H1 (cell line): Measurements from ENCODE around the gene CST1. TPM values are rescaled to one million over a fixed set of nuclear protein-coding genes. Genes with fewer than 3 reads are reported as not detected.
"Not testable (repeated sequence)": the region's sequence is repeated elsewhere in the genome, so short reads cannot be mapped to it uniquely, and the experiment has no call there.

Experiments
- CTCF ChIA-PET: fragments of 300-600 bp; sonication (Branson Sonifier 250); formaldehyde crosslinking; loops from one replicate; lab custom pipeline; 2021; ENCODE audit not compliant: partially characterized antibody; lab: Charles Lee
- POLR2A ChIA-PET: fragments of 300-600 bp; sonication (Branson Sonifier 250); formaldehyde crosslinking; loops from one replicate; lab custom pipeline; 2021; ENCODE audit warnings: inconsistent platforms; ENCODE audit not compliant: partially characterized antibody; lab: Charles Lee
- DNase-seq, 2 experiments: peaks; one replicate each; pipeline versions ENCODE4 v3.0.0 to v3.0.0-alpha.2; 2010 to 2022; ENCODE audit warnings: low spot score in 2 of 2, low read depth in 1 of 2, mixed read lengths in 1 of 2
- FAIRE-seq: peaks from 2 replicates; lab custom pipeline; 2011; peaks lifted over from hg19 to GRCh38; lab: Jason Lieb, UNC
- H2AFZ ChIP-seq: 2 replicates; pipeline ENCODE4 v1.8.1; 2012; ENCODE audit warnings: low read length, inconsistent platforms
- H2AK5ac ChIP-seq: 2 replicates; pipeline ENCODE4 v1.6.1; 2013; ENCODE audit warnings: low read depth, low read length
- H2BK120ac ChIP-seq: replicated peaks from 2 replicates; pipeline ENCODE3; 2013; ENCODE audit warnings: low read depth, low read length, inconsistent platforms
- H2BK12ac ChIP-seq: 2 replicates; pipeline ENCODE4 v1.6.1; 2013; ENCODE audit warnings: low read depth, low read length
- H2BK15ac ChIP-seq: 2 replicates; pipeline ENCODE4 v1.6.1; 2013; ENCODE audit warnings: low read length
- H2BK20ac ChIP-seq: 2 replicates; pipeline ENCODE4 v1.6.1; 2013; ENCODE audit warnings: low read length
- H2BK5ac ChIP-seq: 2 replicates; pipeline ENCODE4 v1.6.1; 2013; ENCODE audit warnings: low read depth, low read length
- H3K14ac ChIP-seq: 2 replicates; pipeline ENCODE4 v1.6.1; 2013; ENCODE audit warnings: inconsistent platforms; ENCODE audit not compliant: insufficient read length
- H3K18ac ChIP-seq: 2 replicates; pipeline ENCODE4 v1.6.1; 2013; ENCODE audit warnings: low read length; ENCODE audit errors: extremely low read depth
- H3K23ac ChIP-seq: 2 replicates; pipeline ENCODE4 v1.6.1; 2013; ENCODE audit warnings: inconsistent platforms; ENCODE audit not compliant: insufficient read length
- H3K23me2 ChIP-seq: 2 replicates; pipeline ENCODE4 v1.6.1; 2013; ENCODE audit warnings: low read depth, low read length
- H3K27ac ChIP-seq: 2 replicates; pipeline ENCODE4 v1.6.1; 2011; ENCODE audit warnings: low read depth, low read length, inconsistent platforms
- H3K27me3 ChIP-seq, 4 experiments: replicated peaks in 1 of 4; 1 replicate in 1 of 4; 2 replicates in 3 of 4; pipeline versions ENCODE4 v1.6.1 to v1.8.1; 2011 to 2013; ENCODE audit warnings: low read length in 3 of 4, mild to moderate bottlenecking in 3 of 4, inconsistent platforms in 2 of 4, mixed read lengths in 2 of 4, moderate library complexity in 1 of 4; ENCODE audit not compliant: control insufficient read depth in 3 of 4, insufficient read depth in 3 of 4; ENCODE audit errors: extremely low read depth in 1 of 4
- H3K36me3 ChIP-seq, 4 experiments: 2 replicates each; pipeline versions ENCODE4 v1.6.1 to v1.8.1; 2011 to 2013; ENCODE audit warnings: mild to moderate bottlenecking in 4 of 4, low read length in 3 of 4, moderate library complexity in 2 of 4, control low read depth in 1 of 4, inconsistent platforms in 1 of 4; ENCODE audit not compliant: insufficient read depth in 4 of 4, control insufficient read depth in 2 of 4
- H3K4ac ChIP-seq: replicated peaks from 2 replicates; pipeline ENCODE3; 2013; ENCODE audit warnings: low read length, low read depth, mixed read lengths, inconsistent platforms; ENCODE audit not compliant: insufficient read length
- H3K4me1 ChIP-seq, 4 experiments: replicated peaks in 1 of 4; 1 replicate in 1 of 4; 2 replicates in 3 of 4; pipeline versions ENCODE4 v1.6.1 to v1.8.1; 2011 to 2013; ENCODE audit warnings: low read length in 3 of 4, inconsistent platforms in 2 of 4, mixed read lengths in 1 of 4; ENCODE audit not compliant: insufficient read depth in 4 of 4, control insufficient read depth in 3 of 4
- H3K4me2 ChIP-seq, 2 experiments: 2 replicates each; pipeline versions ENCODE4 v1.6.1 to v1.8.1; 2011 to 2013; ENCODE audit warnings: low read depth in 2 of 2, low read length in 2 of 2, control low read depth in 1 of 2, inconsistent platforms in 1 of 2, mild to moderate bottlenecking in 1 of 2; ENCODE audit not compliant: insufficient read depth in 1 of 2
- H3K4me3 ChIP-seq, 4 experiments: fragments of 200-600, 300-600 bp in 1 of 4; sonication (generic), shearing (Covaris generic), sonication (Bioruptor Twin) in 1 of 4; 2 replicates each; pipeline versions ENCODE4 v1.5.1 to v1.8.1; 2011 to 2016; ENCODE audit warnings: low read length in 4 of 4, low read depth in 3 of 4, control low read depth in 2 of 4, inconsistent platforms in 2 of 4, mild to moderate bottlenecking in 2 of 4, mixed read lengths in 1 of 4, moderate library complexity in 1 of 4; ENCODE audit not compliant: insufficient read depth in 2 of 4; ENCODE audit errors: extremely low read depth in 1 of 4
- H3K56ac ChIP-seq: replicated peaks from 2 replicates; pipeline ENCODE3; 2013; ENCODE audit warnings: low read depth, mild to moderate bottlenecking, mixed read lengths, low read length, inconsistent platforms; ENCODE audit not compliant: insufficient read length
- H3K79me1 ChIP-seq: 2 replicates; pipeline ENCODE4 v1.6.1; 2013; ENCODE audit warnings: low read depth, low read length, control low read depth
- H3K79me2 ChIP-seq, 2 experiments: 2 replicates each; pipeline versions ENCODE4 v1.6.1 to v1.8.1; 2012 to 2013; ENCODE audit warnings: low read length in 2 of 2, mild to moderate bottlenecking in 2 of 2, inconsistent platforms in 1 of 2; ENCODE audit not compliant: insufficient read depth in 2 of 2, control insufficient read depth in 1 of 2
- H3K9ac ChIP-seq, 4 experiments: replicated peaks in 1 of 4; 1 replicate in 1 of 4; 2 replicates in 3 of 4; pipeline versions ENCODE4 v1.6.1 to v1.8.1; 2011 to 2013; ENCODE audit warnings: low read depth in 3 of 4, low read length in 3 of 4, control low read depth in 2 of 4, mild to moderate bottlenecking in 2 of 4, moderate library complexity in 2 of 4, inconsistent platforms in 1 of 4; ENCODE audit errors: extremely low read depth in 1 of 4
- H3K9me3 ChIP-seq, 2 experiments: 2 replicates each; pipeline versions ENCODE4 v1.6.1 to v1.8.1; 2012 to 2013; ENCODE audit warnings: mild to moderate bottlenecking in 2 of 2, moderate library complexity in 2 of 2, control low read depth in 1 of 2, inconsistent platforms in 1 of 2, low read depth in 1 of 2, low read length in 1 of 2, mixed read lengths in 1 of 2; ENCODE audit not compliant: insufficient read depth in 2 of 2
- H4K20me1 ChIP-seq, 2 experiments: replicated peaks in 1 of 2; 2 replicates each; pipeline versions ENCODE3 to v1.8.1; 2011 to 2013; ENCODE audit warnings: inconsistent platforms in 2 of 2, low read length in 2 of 2, mild to moderate bottlenecking in 1 of 2; ENCODE audit not compliant: insufficient read depth in 2 of 2, control insufficient read depth in 1 of 2
- H4K5ac ChIP-seq: 2 replicates; pipeline ENCODE4 v1.6.1; 2013; ENCODE audit warnings: low read length, low read depth, mixed read lengths, inconsistent platforms; ENCODE audit not compliant: insufficient read length
- H4K8ac ChIP-seq: 2 replicates; pipeline ENCODE4 v1.8.0; 2013; ENCODE audit warnings: mild to moderate bottlenecking, moderate library complexity, low read length, inconsistent platforms; ENCODE audit not compliant: insufficient read depth; ENCODE audit errors: extremely low read depth
- H4K91ac ChIP-seq: replicated peaks from 2 replicates; pipeline ENCODE3; 2013; ENCODE audit warnings: low read length, mixed read lengths, inconsistent platforms; ENCODE audit not compliant: insufficient read length
- KDM1A ChIP-seq: fragments of 200-600, 300-600 bp; sonication (generic); IDR thresholded peaks from 2 replicates; pipeline ENCODE4 v1.7.1; 2016; ENCODE audit warnings: mild to moderate bottlenecking, low read length, borderline replicate concordance
- WGBS, 2 experiments: shearing (Covaris generic) in 1 of 2; methylation state at CpG; one replicate each; pipeline versions ENCODE4 v1.1.6 to v1.1.7; 2013 to 2015; ENCODE audit warnings: low lambda C conversion rate in 2 of 2, mixed read lengths in 2 of 2, inconsistent platforms in 1 of 2, low coverage in 1 of 2, missing lambda C conversion rate in 1 of 2; ENCODE audit not compliant: insufficient replicate concordance in 2 of 2, insufficient coverage in 1 of 2, insufficient read length in 1 of 2; ENCODE audit errors: extremely low coverage in 1 of 2, missing lambda C conversion rate in 1 of 2; 5-methylcytosine and 5-hydroxymethylcytosine counted together
- polyA plus RNA-seq, 7 experiments: library from polyadenylated mRNA; depleted of rRNA in 3 of 7; stranded (reverse) in 5 of 7; unstranded in 2 of 7; fragments of >200 nt in 5 of 7; fragments of 200-250 nt in 2 of 7; gene quantifications; 1 replicate in 5 of 7; 2 replicates in 1 of 7; 4 replicates in 1 of 7; pipeline versions ENCODE4 v1.2.1 to v1.2.3, GENCODE V29; 2011 to 2013; ENCODE audit warnings: missing spikeins in 2 of 7, mixed read lengths in 2 of 7
- total RNA-seq: library from RNA; stranded (reverse); fragmentation: NEBNext Ultra II Directional; extraction: Animal tissue kit (Norgen Biotek cat#: 25700); gene quantifications from 2 replicates; pipeline ENCODE4 v1.2.1, GENCODE V29; 2021

Gene CST1
- total and polyA plus RNA-seq, 2 of the 8 experiments (the other 6 are each of a cell fraction or from before 2014, with no cell fraction given), result 2.3 to 2.9 TPM

DNA sequence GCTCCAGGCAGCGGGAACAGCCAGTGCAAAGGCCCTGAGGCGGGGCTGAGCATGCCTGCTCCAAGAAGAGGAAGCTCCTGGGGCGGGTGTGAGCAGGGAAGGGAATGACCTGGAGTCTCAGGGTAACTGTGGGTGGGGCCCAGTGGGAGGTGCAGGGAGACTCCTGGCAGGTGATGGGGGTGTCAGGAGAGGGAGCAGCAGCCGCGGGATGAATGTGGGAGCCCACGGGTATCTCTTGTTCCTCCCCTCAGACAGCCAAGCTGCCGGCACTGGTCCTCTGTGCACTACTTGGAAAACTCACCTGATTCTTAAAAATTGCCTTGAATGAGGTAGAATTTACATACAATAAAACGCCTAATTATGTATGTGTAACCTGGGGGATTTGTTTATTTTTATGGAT, 26.6 kb upstream of the CST1 start:
- H3K9me3 ChIP-seq, H3K36me3 ChIP-seq, H4K8ac ChIP-seq, H2AK5ac ChIP-seq, H2AFZ ChIP-seq, H2BK120ac ChIP-seq, DNase-seq, H3K18ac ChIP-seq, H3K27ac ChIP-seq, H3K27me3 ChIP-seq, H3K23me2 ChIP-seq, H3K79me2 ChIP-seq, H3K14ac ChIP-seq, H3K23ac ChIP-seq, H2BK5ac ChIP-seq, H3K4ac ChIP-seq, H3K4me3 ChIP-seq, H2BK15ac ChIP-seq, POLR2A ChIA-PET, H2BK12ac ChIP-seq, FAIRE-seq, H4K20me1 ChIP-seq, H4K91ac ChIP-seq, H3K79me1 ChIP-seq, H4K5ac ChIP-seq, H3K4me2 ChIP-seq, H3K9ac ChIP-seq, H3K56ac ChIP-seq, H2BK20ac ChIP-seq: not testable (repeated sequence)
- 0 out of 2 replicates have a peak, but pooled peaks have one; percentile 13 for TF ChIP-seq KDM1A
- H3K4me1 ChIP-seq, result peaks cover 0 to 14% (median 5%) of the 10 kb centered on the region in 4 experiments; a peak in 6 of 7 replicates
- WGBS, 2 experiments, result 86% methylated on average over 5 of the region's 8 CpGs; no CpG with 5 or more reads in 1 of the 2 experiments
- CTCF ChIA-PET, result interaction anchor here (1.2 kb wide), 1 partner anchor 13 kb away, joined by 3 read pairs; no protein-coding TSS in a partner anchor
